Mucosa of descending colon (tissue), 3 donors: ENCODE results near the gene CAMKK1. TPM values are rescaled to one million over a fixed set of nuclear protein-coding genes. Genes with fewer than 3 reads are reported as not detected.
"Not testable (repeated sequence)": the region's sequence is repeated elsewhere in the genome, so short reads cannot be mapped to it uniquely, and the experiment has no call there.

Source experiments
- ATAC-seq: fragments of 200-7000 bp; cut with Tn5 transposase; one replicate; pipeline ENCODE4 v1.9.1; 2020; ENCODE audit warnings: mild to moderate bottlenecking, moderate library complexity
- DNase-seq, 3 donors: peaks; one replicate each; pipeline ENCODE4 v3.0.0-alpha.2; 2020
- H3K36me3 ChIP-seq: fragments of 200-600 bp; one replicate; pipeline ENCODE4 v1.8.0; 2021; ENCODE audit warnings: low read depth, mild to moderate bottlenecking
- H3K4me1 ChIP-seq: fragments of 200-600 bp; one replicate; pipeline ENCODE4 v1.8.0; 2021; ENCODE audit warnings: low read depth, mild to moderate bottlenecking
- H3K4me3 ChIP-seq: fragments of 200-600 bp; one replicate; pipeline ENCODE4 v1.8.0; 2021; ENCODE audit warnings: mild to moderate bottlenecking
- H3K9me3 ChIP-seq: fragments of 200-600 bp; one replicate; pipeline ENCODE4 v1.8.0; 2021; ENCODE audit warnings: mild to moderate bottlenecking
- CTCF ChIP-seq: fragments of 200-600 bp; IDR thresholded peaks from one replicate; pipeline ENCODE4 v1.8.0; 2022; ENCODE audit warnings: antibody characterized with exemption, mild to moderate bottlenecking
- intact Hi-C, 2 donors: fragments of 100-400 bp; cut with DNase I in 1 of 2; cut with micrococcal nuclease in 1 of 2; formaldehyde crosslinking; loops; one replicate each; pipeline versions ENCODE4 v1.11.0 to v1.11.1; 2022; cut with DNase I, micrococcal nuclease
- total RNA-seq, 3 donors: library from RNA; stranded (reverse); fragmentation: NEBNext Ultra II Directional in 2 of 3; extraction: Animal tissue kit (Norgen Biotek cat#: 25700) in 2 of 3; gene quantifications; one replicate each; pipeline versions ENCODE4 v1.2.1 to v1.2.4, GENCODE V29; 2021 to 2023
- donor health status: DM: no; HTN: no; CAD: no; lungs with moderate emphysema.
- donor health status: DM: no; HTN: no; CAD: no.
- donor health status: DM: no; HTN: yes; CAD: no.

CAMKK1 gene
- total RNA-seq, 3 donors from 2014 or later: 4.8 to 11.6 (median 6.2) TPM

- TF ChIP-seq CTCF: no peak
- Histone ChIP-seq H3K9me3 (no peaks in the 10 kb centered on the region), H3K4me3 (no peak overlapping the region), H3K4me1 (no peaks in the 10 kb centered on the region), H3K36me3 (no peaks in the 10 kb centered on the region)
- ATAC-seq (no peak), DNase-seq (peak in 1 of 3 donors; percentile 42)
- intact Hi-C loops: loop anchor here (10.0 kb wide), 1 partner anchor 50 kb away; the partner anchor contains the start of gene P2RX1 (in 2 of the 2)
Observed at GRCh38 chr17:3864534-3864933, 28.3 kb downstream of the CAMKK1 start.

- TF ChIP-seq CTCF: no peak
- Histone ChIP-seq H3K4me3 (no peak overlapping the region), H3K4me1 (no peaks in the 10 kb centered on the region), H3K9me3 (no peaks in the 10 kb centered on the region), H3K36me3 (no peaks in the 10 kb centered on the region)
- intact Hi-C loops: loop anchor here (10.0 kb wide), 1 partner anchor 53 kb away; the partner anchor contains the start of gene P2RX1 (in 2 of the 2)
- DNase-seq (peak in 1 of 3 donors; percentile 40), ATAC-seq (no peak)
Observed at GRCh38 chr17:3861761-3862681, 30.8 kb downstream of the CAMKK1 start.

- intact Hi-C loops: loop anchor here (10.0 kb wide), 1 partner anchor 54 kb away; the partner anchor contains the start of gene P2RX1 (in 2 of the 2)
- Histone ChIP-seq H3K36me3 (no peaks in the 10 kb centered on the region), H3K4me1 (no peaks in the 10 kb centered on the region), H3K4me3 (no peak overlapping the region), H3K9me3 (no peaks in the 10 kb centered on the region)
- ATAC-seq (no peak), DNase-seq (no peak)
- TF ChIP-seq CTCF: no peak
Observed at GRCh38 chr17:3860939-3861700, 31.7 kb downstream of the CAMKK1 start.

- intact Hi-C loops: loop anchor here (10.0 kb wide), 2 partner anchors 55 to 1815 kb away; partner anchors contain the start of genes P2RX1 (in 2 of the 2) and OVCA2 (in 1 of the 2)
- ATAC-seq (peak; percentile 70), DNase-seq (peak; percentile 38 to 62 (median 59))
- no peaks in the 10 kb centered on the region for H3K4me1 ChIP-seq
- no peaks in the 10 kb centered on the region for H3K36me3 ChIP-seq
- no peaks in the 10 kb centered on the region for H3K9me3 ChIP-seq
- no peak for TF ChIP-seq CTCF
- H3K4me3 ChIP-seq: no peak overlapping the region
Observed at GRCh38 chr17:3859940-3860339, 32.9 kb downstream of the CAMKK1 start.

GRCh38 chr17:3857261-3858105, 35.4 kb downstream of the CAMKK1 start:
- intact Hi-C loops: loop anchor here in 1 of 2 donors (10.0 kb wide), 1 partner anchor 1813 kb away; the partner anchor contains the start of gene OVCA2

GRCh38 chr17:3854204-3854603, 38.6 kb downstream of the CAMKK1 start:
- not testable (repeated sequence) for ATAC-seq, H3K36me3 ChIP-seq, H3K4me1 ChIP-seq, H3K9me3 ChIP-seq, H3K4me3 ChIP-seq
- peak in 2 of 3 donors; percentile 4 to 8 for DNase-seq
- intact Hi-C loops: loop anchor here in 1 of 2 donors (10.0 kb wide), 1 partner anchor 1809 kb away; the partner anchor contains the start of gene OVCA2

More at GRCh38 chr17:3857261-3858105, 35.4 kb downstream of the CAMKK1 start:
- H3K36me3 ChIP-seq: no peaks in the 10 kb centered on the region
- no peaks in the 10 kb centered on the region for H3K9me3 ChIP-seq
- H3K4me3 ChIP-seq: no peak overlapping the region
- TF ChIP-seq CTCF: no peak
- DNase-seq (peak in 1 of 3 donors; percentile 21), ATAC-seq (no peak)
- H3K4me1 ChIP-seq: no peaks in the 10 kb centered on the region
